ENCODE measurements around the gene POU2AF3. TPM values are rescaled to one million over a fixed set of nuclear protein-coding genes. Genes with fewer than 3 reads are reported as not detected.

The POU2AF3 gene
- total and polyA plus RNA-seq, 2 of the 4 experiments (the other 2 are of a cell fraction): 0.17 TPM; not detected in 1

DNA sequence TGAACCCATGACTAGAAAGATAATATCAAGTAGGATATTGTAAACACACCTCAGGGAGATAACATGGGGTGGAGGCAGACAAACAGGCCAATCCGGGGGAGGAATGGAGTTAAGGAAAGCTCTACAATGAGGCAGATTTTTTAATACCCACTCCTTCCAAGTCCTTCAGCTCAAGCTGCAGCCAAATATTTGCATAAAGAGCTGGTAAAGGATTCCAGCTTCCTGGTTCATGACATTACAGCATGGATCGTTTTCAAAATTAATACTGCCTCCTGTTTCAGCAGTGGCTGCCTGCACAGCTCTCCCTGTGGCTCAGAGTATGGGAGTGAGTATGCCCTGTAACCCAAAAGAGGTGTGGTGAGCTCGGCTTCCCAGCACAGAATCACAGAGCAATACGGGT is 5.1 kb downstream of the POU2AF3 start:
- no peak overlapping the region for H2AFZ ChIP-seq (replicated peaks; ENCODE audit: low read length, poor library complexity)
- no peak overlapping the region for H2BK5ac ChIP-seq (ENCODE audit: low read depth, low read length, poor library complexity, severe bottlenecking)
- H2BK120ac ChIP-seq (ENCODE audit: low read depth, low read length): no peak overlapping the region
- no peak overlapping the region for H2AK9ac ChIP-seq (replicated peaks; ENCODE audit: low read depth, low read length, poor library complexity)
- H3K4ac ChIP-seq (ENCODE audit: low read depth, low read length): no peak overlapping the region
- no peak overlapping the region for H4K8ac ChIP-seq (ENCODE audit: low read depth in 2 of 2, low read length in 2 of 2)
- ATAC-seq (ENCODE audit: low read depth): no peak
- H3K9ac ChIP-seq (ENCODE audit: low read depth, low read length): no peak overlapping the region
- H3K56ac ChIP-seq (ENCODE audit: extremely low read depth, insufficient read depth, low read length): no peak overlapping the region
- H3K4me2 ChIP-seq (ENCODE audit: low read depth, low read length): no peak overlapping the region
- WGBS, 2 experiments (ENCODE audit: extremely low coverage in 2 of 2, insufficient read length in 1 of 2): no CpG with 5 or more reads among the region's 4 CpGs
- no peak overlapping the region for H2AK5ac ChIP-seq (ENCODE audit: low read depth, low read length)
- H3K14ac ChIP-seq (replicated peaks; ENCODE audit: low read depth, low read length): no peak overlapping the region
- H3K27me3 ChIP-seq (ENCODE audit: control insufficient read depth, insufficient read depth, low read length): peaks cover 75% of the 10 kb centered on the region
- no peak overlapping the region for H4K5ac ChIP-seq (ENCODE audit: low read depth, low read length)
- H2BK15ac ChIP-seq (ENCODE audit: low read depth, low read length): no peak overlapping the region
- H2BK20ac ChIP-seq (ENCODE audit: low read depth, low read length): no peak overlapping the region
- intact Hi-C loops (cut with micrococcal nuclease) (loop anchor here (5.0 kb wide), 1 partner anchor 79 kb away; no protein-coding TSS in a partner anchor), dilution Hi-C loops (cut with HindIII; ENCODE audit: low sequenced_read_pairs, unreplicated experiment) (no loop called here), in situ Hi-C loops (cut with MboI; ENCODE audit: low sequenced_read_pairs) (no loop called here)
- peaks cover 1% of the 10 kb centered on the region; the same call in 1 of the 2 replicates for H3K4me1 ChIP-seq (ENCODE audit: control insufficient read depth, insufficient read depth, low read length)
- DNase-seq: no peak
- no peaks in the 10 kb centered on the region; the same call in 1 of the 2 replicates for H3K9me3 ChIP-seq (ENCODE audit: control insufficient read depth, insufficient read depth, low read length)
- H3K4me3 ChIP-seq (ENCODE audit: insufficient read depth, low read depth, low read length): no peak overlapping the region
- no TSS peak for BruUV-seq (replicated peaks)
- no peak overlapping the region for H4K91ac ChIP-seq (ENCODE audit: insufficient read depth, low read depth, low read length)
- H3K9me1 ChIP-seq (ENCODE audit: insufficient read depth, low read length): no peaks in the 10 kb centered on the region
- TF ChIP-seq NFE2L2 (IDR thresholded peaks at IDR 0.05; ENCODE audit: low read depth, low read length): no peak
- TF ChIP-seq MAZ (IDR thresholded peaks at IDR 0.05; ENCODE audit: borderline replicate concordance, low read depth, low read length): no peak
- TF ChIP-seq BHLHE40 (IDR thresholded peaks at IDR 0.05; ENCODE audit: low read depth, low read length): no peak
- TF ChIP-seq, protein P1, sequence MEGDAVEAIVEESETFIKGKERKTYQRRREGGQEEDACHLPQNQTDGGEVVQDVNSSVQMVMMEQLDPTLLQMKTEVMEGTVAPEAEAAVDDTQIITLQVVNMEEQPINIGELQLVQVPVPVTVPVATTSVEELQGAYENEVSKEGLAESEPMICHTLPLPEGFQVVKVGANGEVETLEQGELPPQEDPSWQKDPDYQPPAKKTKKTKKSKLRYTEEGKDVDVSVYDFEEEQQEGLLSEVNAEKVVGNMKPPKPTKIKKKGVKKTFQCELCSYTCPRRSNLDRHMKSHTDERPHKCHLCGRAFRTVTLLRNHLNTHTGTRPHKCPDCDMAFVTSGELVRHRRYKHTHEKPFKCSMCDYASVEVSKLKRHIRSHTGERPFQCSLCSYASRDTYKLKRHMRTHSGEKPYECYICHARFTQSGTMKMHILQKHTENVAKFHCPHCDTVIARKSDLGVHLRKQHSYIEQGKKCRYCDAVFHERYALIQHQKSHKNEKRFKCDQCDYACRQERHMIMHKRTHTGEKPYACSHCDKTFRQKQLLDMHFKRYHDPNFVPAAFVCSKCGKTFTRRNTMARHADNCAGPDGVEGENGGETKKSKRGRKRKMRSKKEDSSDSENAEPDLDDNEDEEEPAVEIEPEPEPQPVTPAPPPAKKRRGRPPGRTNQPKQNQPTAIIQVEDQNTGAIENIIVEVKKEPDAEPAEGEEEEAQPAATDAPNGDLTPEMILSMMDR (conservative IDR thresholded peaks at IDR 0.05; ENCODE audit: low read depth, low read length): no peak
- TF ChIP-seq SMC3 (IDR thresholded peaks at IDR 0.05; ENCODE audit: low read depth, low read length): no peak
- no peak for TF ChIP-seq RFX5 (IDR thresholded peaks at IDR 0.05; ENCODE audit: low read depth, low read length)
- TF ChIP-seq FOS (IDR thresholded peaks at IDR 0.05; ENCODE audit: low read depth, low read length): no peak
- TF ChIP-seq CHD1 (IDR thresholded peaks at IDR 0.05; ENCODE audit: low read depth, low read length): no peak
- TF ChIP-seq MAFK (IDR thresholded peaks at IDR 0.05; ENCODE audit: low read depth, low read length): no peak
- TF ChIP-seq POLR2A (IDR thresholded peaks at IDR 0.05; ENCODE audit: low read depth, low read length): no peak
- TF ChIP-seq MXI1 (IDR thresholded peaks at IDR 0.05; ENCODE audit: borderline replicate concordance, low read depth, low read length): no peak
- TF ChIP-seq RAD21 (IDR thresholded peaks at IDR 0.05; ENCODE audit: low read length): no peak
- TF ChIP-seq CEBPB (IDR thresholded peaks at IDR 0.05; ENCODE audit: low read depth, low read length): no peak
- TF ChIP-seq, protein P2, sequence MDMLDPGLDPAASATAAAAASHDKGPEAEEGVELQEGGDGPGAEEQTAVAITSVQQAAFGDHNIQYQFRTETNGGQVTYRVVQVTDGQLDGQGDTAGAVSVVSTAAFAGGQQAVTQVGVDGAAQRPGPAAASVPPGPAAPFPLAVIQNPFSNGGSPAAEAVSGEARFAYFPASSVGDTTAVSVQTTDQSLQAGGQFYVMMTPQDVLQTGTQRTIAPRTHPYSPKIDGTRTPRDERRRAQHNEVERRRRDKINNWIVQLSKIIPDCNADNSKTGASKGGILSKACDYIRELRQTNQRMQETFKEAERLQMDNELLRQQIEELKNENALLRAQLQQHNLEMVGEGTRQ (IDR thresholded peaks at IDR 0.05; ENCODE audit: low read depth, low read length): no peak
- TF ChIP-seq RCOR1 (IDR thresholded peaks at IDR 0.05; ENCODE audit: insufficient replicate concordance, low read length): no peak
- TF ChIP-seq, protein P3, sequence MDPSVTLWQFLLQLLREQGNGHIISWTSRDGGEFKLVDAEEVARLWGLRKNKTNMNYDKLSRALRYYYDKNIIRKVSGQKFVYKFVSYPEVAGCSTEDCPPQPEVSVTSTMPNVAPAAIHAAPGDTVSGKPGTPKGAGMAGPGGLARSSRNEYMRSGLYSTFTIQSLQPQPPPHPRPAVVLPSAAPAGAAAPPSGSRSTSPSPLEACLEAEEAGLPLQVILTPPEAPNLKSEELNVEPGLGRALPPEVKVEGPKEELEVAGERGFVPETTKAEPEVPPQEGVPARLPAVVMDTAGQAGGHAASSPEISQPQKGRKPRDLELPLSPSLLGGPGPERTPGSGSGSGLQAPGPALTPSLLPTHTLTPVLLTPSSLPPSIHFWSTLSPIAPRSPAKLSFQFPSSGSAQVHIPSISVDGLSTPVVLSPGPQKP (IDR thresholded peaks at IDR 0.05; ENCODE audit: borderline replicate concordance, low read depth, low read length): no peak
- H3K36me3 ChIP-seq (ENCODE audit: control insufficient read depth, insufficient read depth, low read length): no peaks in the 10 kb centered on the region
- H3K27ac ChIP-seq (ENCODE audit: insufficient read depth, low read length): no peak overlapping the region
- ChIA-PET POLR2A (ENCODE audit: unreplicated experiment) (no interaction called here), CTCF (interaction anchor here (0.7 kb wide), 1 partner anchor 118 kb away, joined by 3 read pairs; no protein-coding TSS in a partner anchor)
- H4K20me1 ChIP-seq (ENCODE audit: insufficient read depth, low read length): no peaks in the 10 kb centered on the region
- H3K79me1 ChIP-seq (ENCODE audit: low read depth in 1 of 2, low read length in 2 of 2): no peaks in the 10 kb centered on the region
- H3K18ac ChIP-seq (ENCODE audit: low read depth, low read length): no peak overlapping the region
- H3K23ac ChIP-seq (ENCODE audit: low read depth, low read length): no peak overlapping the region

All from IMR-90 (cell line).